M059J (cell line): ENCODE measurements around the gene SLC12A5. TPM values are rescaled to one million over a fixed set of nuclear protein-coding genes. Genes with fewer than 3 reads are reported as not detected.

Source experiments
- DNase-seq: peaks from one replicate; pipeline ENCODE4 v3.0.0-alpha.2; 2012; ENCODE audit warnings: low read depth
- total RNA-seq: library from RNA; depleted of rRNA; stranded (reverse); fragments of >200 nt; shearing (Covaris generic); gene quantifications from 2 replicates; pipeline ENCODE4 v1.2.3, GENCODE V29; 2014

The SLC12A5 gene
- total RNA-seq, 1 experiment from 2014 or later, result 0.37 TPM

- no peak for DNase-seq
Observed at GRCh38 chr20:46006022-46006705, 22.9 kb upstream of the SLC12A5 start.

- DNase-seq, result no peak
Observed at GRCh38 chr20:46006964-46007363, 22.1 kb upstream of the SLC12A5 start.

- no peak for DNase-seq
Observed at GRCh38 chr20:46007671-46008070, 21.3 kb upstream of the SLC12A5 start.

- DNase-seq, result no peak
Observed at GRCh38 chr20:46009816-46010215, 19.2 kb upstream of the SLC12A5 start.

GRCh38 chr20:46010491-46011391 lies 18.3 kb upstream of the SLC12A5 start:
- DNase-seq, result peak; percentile 31

GRCh38 chr20:46011631-46012482 lies 17.2 kb upstream of the SLC12A5 start:
- DNase-seq, result peak; percentile 59

GRCh38 chr20:46012921-46013320 lies 16.1 kb upstream of the SLC12A5 start:
- no peak for DNase-seq

- DNase-seq, result no peak
Observed at GRCh38 chr20:46013322-46013828, 15.6 kb upstream of the SLC12A5 start.

GRCh38 chr20:46013829-46014516 lies 15.0 kb upstream of the SLC12A5 start:
- peak; percentile 61 for DNase-seq

- DNase-seq, result no peak
Observed at GRCh38 chr20:46014517-46015396, 14.3 kb upstream of the SLC12A5 start.

- no peak for DNase-seq
Observed at GRCh38 chr20:46017272-46017671, 11.7 kb upstream of the SLC12A5 start.

- no peak for DNase-seq
Observed at GRCh38 chr20:46018112-46018511, 10.9 kb upstream of the SLC12A5 start.

- DNase-seq, result no peak
Observed at GRCh38 chr20:46018611-46019010, 10.4 kb upstream of the SLC12A5 start.

GRCh38 chr20:46020555-46020954 lies 8.5 kb upstream of the SLC12A5 start:
- peak; percentile 46 for DNase-seq

GRCh38 chr20:46021361-46022359 lies 7.4 kb upstream of the SLC12A5 start:
- DNase-seq, result peak; percentile 59

GRCh38 chr20:46022411-46023147 lies 6.4 kb upstream of the SLC12A5 start:
- DNase-seq, result peak; percentile 51

GRCh38 chr20:46023148-46023484 lies 5.9 kb upstream of the SLC12A5 start:
- DNase-seq, result no peak

GRCh38 chr20:46023999-46024398 lies 5.0 kb upstream of the SLC12A5 start:
- peak; percentile 62 for DNase-seq
